ENCODE results near the gene ERFL.

Gene ERFL

DNA sequence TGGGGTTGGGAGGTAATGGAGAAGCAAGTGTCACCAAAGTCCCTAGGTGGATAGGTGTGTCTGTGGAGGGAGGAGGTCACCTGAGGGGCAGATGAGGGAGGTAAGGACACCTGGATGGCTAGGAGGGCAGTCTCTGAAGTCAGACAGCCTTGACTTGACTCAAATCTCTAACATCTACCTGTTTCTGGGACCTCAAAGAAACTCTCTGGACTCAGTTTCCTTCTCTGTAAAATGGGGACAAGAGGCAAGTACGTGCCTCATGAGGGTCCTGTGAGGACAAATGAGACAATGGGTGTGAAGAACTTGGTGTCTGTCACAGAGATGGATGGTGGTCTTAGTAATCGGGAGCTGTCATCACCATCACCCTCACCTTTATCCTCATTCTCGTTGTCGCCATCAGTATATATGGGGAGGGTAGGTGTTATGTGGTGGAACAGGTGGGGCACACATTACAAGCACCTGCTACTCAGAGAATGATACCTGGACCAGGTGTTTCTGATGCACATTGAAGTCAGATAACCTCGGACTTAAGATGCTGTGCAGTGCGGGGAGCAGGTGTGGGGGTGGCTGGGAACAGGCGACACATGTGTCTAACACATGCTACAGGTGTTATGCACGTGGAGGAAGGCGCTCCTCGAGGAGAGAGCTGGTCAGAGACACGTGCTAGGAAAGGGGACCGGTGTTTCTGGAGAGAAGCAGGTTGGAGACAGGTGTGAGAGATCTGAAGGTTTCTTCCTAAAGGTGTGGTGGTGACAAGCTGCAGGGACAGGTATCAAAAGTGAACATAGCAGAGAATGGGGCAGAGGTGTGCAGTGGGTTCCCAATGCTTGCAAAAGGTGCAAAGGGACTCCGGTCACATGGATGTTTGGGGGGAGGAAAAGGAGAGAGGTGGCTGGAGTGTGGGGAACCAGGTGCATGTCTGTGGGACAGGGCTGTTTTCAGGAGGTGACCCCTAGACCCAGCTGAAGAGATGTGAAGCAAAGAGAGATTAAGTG is 3.8 kb downstream of the ERFL start:
- peaks cover 3% of the 10 kb centered on the region for H3K4me1 ChIP-seq
- no peak overlapping the region for H3K4me2 ChIP-seq (ENCODE audit: low read length)
- no peaks in the 10 kb centered on the region for H3K27me3 ChIP-seq (ENCODE audit: control insufficient read depth, insufficient read depth, low read length)
- H2AFZ ChIP-seq: no peak overlapping the region
- H3K36me3 ChIP-seq (ENCODE audit: control insufficient read depth, insufficient read depth, low read length): no peaks in the 10 kb centered on the region
- no peak overlapping the region for H3K9ac ChIP-seq
- H3K4me3 ChIP-seq (ENCODE audit: low read depth, low read length): no peak overlapping the region
- no peak overlapping the region for H3K27ac ChIP-seq
- no peaks in the 10 kb centered on the region for H3K9me3 ChIP-seq (ENCODE audit: control insufficient read depth, low read length)
- H3K79me2 ChIP-seq: no peaks in the 10 kb centered on the region
- TF ChIP-seq, protein P1, sequence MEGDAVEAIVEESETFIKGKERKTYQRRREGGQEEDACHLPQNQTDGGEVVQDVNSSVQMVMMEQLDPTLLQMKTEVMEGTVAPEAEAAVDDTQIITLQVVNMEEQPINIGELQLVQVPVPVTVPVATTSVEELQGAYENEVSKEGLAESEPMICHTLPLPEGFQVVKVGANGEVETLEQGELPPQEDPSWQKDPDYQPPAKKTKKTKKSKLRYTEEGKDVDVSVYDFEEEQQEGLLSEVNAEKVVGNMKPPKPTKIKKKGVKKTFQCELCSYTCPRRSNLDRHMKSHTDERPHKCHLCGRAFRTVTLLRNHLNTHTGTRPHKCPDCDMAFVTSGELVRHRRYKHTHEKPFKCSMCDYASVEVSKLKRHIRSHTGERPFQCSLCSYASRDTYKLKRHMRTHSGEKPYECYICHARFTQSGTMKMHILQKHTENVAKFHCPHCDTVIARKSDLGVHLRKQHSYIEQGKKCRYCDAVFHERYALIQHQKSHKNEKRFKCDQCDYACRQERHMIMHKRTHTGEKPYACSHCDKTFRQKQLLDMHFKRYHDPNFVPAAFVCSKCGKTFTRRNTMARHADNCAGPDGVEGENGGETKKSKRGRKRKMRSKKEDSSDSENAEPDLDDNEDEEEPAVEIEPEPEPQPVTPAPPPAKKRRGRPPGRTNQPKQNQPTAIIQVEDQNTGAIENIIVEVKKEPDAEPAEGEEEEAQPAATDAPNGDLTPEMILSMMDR (IDR thresholded peaks at IDR 0.05): no peak

DNA sequence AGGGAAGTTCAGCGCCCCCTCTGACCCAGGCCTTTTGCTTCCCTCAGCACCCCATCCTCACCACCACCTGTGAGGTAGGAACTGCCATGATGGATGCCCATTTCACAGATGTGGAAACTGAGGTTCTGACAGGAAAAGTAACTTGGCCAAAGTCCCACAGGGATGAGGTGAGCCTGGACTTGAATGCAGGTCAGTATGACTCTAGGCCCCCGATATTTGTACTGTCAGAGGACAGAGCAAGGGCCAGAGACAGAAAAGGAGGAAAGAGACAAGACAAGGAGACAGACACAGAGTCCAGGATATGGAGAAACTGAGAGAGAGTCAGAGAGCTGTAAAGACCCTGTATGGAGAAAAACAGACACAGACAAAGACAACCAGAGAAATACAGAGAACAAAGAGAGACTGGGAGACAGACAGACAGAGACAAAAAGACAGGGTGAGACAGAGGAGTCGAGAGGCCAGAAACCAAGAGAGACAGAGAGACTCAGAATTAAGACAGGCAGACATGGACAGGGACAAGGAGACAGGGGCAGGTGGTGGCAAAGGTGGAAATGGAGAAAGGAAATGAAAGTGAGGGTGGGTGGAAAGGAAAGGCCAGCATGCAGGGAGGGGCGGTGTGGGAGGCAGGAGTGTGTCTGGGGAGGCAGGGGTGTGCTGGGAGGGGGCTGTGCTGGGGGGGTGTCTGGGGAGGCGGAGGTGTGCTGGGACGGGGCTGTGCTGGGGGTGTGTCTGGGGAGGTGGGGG is 5.0 kb downstream of the ERFL start:
- Histone ChIP-seq H3K4me2 (ENCODE audit: low read length) (no peak overlapping the region), H2AFZ (no peak overlapping the region), H3K9me3 (ENCODE audit: control insufficient read depth, low read length) (no peaks in the 10 kb centered on the region), H3K36me3 (ENCODE audit: control insufficient read depth, insufficient read depth, low read length) (no peaks in the 10 kb centered on the region), H3K79me2 (no peaks in the 10 kb centered on the region), H3K9ac (no peak overlapping the region), H3K4me1 (peaks cover 2% of the 10 kb centered on the region), H3K27ac (no peak overlapping the region), H3K4me3 (ENCODE audit: low read depth, low read length) (no peak overlapping the region), H3K27me3 (ENCODE audit: control insufficient read depth, insufficient read depth, low read length) (no peaks in the 10 kb centered on the region)
- TF ChIP-seq, protein P1 (IDR thresholded peaks at IDR 0.05): no peak

DNA sequence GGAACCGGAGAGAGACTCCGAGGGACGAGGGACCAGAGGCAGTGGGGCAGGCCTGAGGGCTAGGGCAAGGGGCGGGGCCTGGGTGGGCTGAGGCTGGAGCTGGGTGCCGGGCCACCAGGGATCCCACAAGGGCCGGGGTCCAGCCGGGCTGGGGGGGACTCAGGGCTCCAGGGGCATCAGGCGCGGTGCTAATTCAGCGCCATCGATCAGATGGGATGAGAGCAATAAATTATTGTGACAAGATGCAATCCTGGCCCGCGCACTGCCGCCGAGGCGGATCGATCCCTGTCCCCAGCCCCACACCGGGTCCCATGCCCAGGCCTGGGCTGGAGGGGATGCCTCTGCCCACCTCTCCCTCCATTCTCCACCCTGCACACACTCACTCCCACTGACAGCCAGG is 5.7 kb downstream of the ERFL start:
- no peaks in the 10 kb centered on the region for H3K9me3 ChIP-seq (ENCODE audit: control insufficient read depth, low read length)
- H3K27me3 ChIP-seq (ENCODE audit: control insufficient read depth, insufficient read depth, low read length): no peaks in the 10 kb centered on the region

DNA sequence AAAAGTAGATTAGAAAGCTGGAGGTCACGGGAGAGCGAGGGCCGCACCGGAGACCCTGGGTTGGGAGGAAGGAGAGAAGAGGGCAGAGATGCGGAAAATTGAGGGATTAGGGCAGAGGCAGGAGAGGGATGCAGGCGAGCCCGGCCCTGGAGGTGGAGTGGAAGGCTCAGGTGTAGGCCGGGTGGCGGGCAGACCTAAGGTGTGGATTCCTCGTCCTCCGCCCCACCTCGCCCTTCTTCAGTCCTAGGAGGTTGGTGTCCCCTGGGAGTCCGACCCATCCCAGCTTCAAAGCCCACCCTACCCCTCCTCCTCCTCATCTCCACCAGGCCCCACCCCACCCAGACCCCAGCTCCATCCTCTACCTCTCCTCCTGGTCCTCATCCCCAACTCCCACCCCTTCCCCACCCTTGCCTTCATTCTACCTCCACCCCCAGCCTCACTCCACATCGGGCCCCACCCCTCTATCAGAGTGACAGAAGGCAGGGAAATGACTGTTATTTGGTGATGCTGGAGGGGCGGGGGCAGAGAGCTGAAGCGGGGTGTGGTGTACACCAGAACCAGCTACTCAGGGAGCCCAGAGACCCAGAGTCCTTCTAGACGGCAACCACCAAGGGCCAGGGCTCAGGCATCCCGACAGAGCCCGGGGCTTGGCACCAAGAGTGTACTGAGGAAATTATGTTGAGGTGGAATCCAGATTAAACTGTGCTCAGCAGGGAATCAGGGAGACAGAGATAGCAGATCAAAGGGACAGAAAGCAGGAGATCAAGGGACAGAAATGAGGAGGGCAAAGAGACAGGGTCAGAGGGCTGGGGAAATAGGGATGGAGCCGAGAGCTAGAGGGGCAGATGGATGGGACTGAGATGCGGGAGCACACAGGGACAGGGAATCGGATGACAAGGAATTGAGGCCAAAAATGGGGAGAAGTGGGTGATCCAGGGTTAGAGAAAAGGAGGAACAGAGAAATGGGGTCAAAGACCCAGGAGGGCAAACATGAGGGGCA is 6.4 kb downstream of the ERFL start:
- Histone ChIP-seq H3K36me3 (ENCODE audit: control insufficient read depth, insufficient read depth, low read length) (no peaks in the 10 kb centered on the region), H3K27ac (no peak overlapping the region), H2AFZ (no peak overlapping the region), H3K9me3 (ENCODE audit: control insufficient read depth, low read length) (no peaks in the 10 kb centered on the region), H3K9ac (no peak overlapping the region), H3K4me3 (ENCODE audit: low read depth, low read length) (no peak overlapping the region), H3K27me3 (ENCODE audit: control insufficient read depth, insufficient read depth, low read length) (no peaks in the 10 kb centered on the region), H3K4me1 (peaks cover 2% of the 10 kb centered on the region), H3K79me2 (no peaks in the 10 kb centered on the region), H3K4me2 (ENCODE audit: low read length) (no peak overlapping the region)
- TF ChIP-seq, protein P1 (IDR thresholded peaks at IDR 0.05): no peak

More for the DNA sequence above, 5.7 kb downstream of the ERFL start:
- H2AFZ ChIP-seq: no peak overlapping the region
- no peak overlapping the region for H3K27ac ChIP-seq
- H3K79me2 ChIP-seq: no peaks in the 10 kb centered on the region
- H3K36me3 ChIP-seq (ENCODE audit: control insufficient read depth, insufficient read depth, low read length): no peaks in the 10 kb centered on the region
- H3K4me3 ChIP-seq (ENCODE audit: low read depth, low read length): no peak overlapping the region
- peaks cover 2% of the 10 kb centered on the region for H3K4me1 ChIP-seq
- H3K9ac ChIP-seq: no peak overlapping the region
- no peak overlapping the region for H3K4me2 ChIP-seq (ENCODE audit: low read length)
- TF ChIP-seq, protein P1 (IDR thresholded peaks at IDR 0.05): no peak

Data from parathyroid adenoma (tissue), 2 donors.